NK-92 (cell line): ENCODE results near the gene C6orf58.
"Not testable (repeated sequence)": the region's sequence is repeated elsewhere in the genome, so short reads cannot be mapped to it uniquely, and the experiment has no call there.

ENCODE experiments used
- DNase-seq: peaks from one replicate; lab custom pipeline; 2025; ENCODE audit not compliant: unreplicated experiment; lab: John Stamatoyannopoulos, UW

C6orf58 gene

GRCh38 chr6:127590344-127590743, 13.4 kb downstream of the C6orf58 start:
- no peak for DNase-seq

- DNase-seq = no peak
Measured at GRCh38 chr6:127592964-127593363, 16.0 kb downstream of the C6orf58 start.

- not testable (repeated sequence) for DNase-seq
Measured at GRCh38 chr6:127593456-127593855, 16.5 kb downstream of the C6orf58 start.

- no peak for DNase-seq
Measured at GRCh38 chr6:127606131-127606562, 29.2 kb downstream of the C6orf58 start.

GRCh38 chr6:127608554-127609270, 31.7 kb downstream of the C6orf58 start:
- no peak for DNase-seq

GRCh38 chr6:127618729-127619128, 41.8 kb downstream of the C6orf58 start:
- DNase-seq = no peak

GRCh38 chr6:127630800-127631199, 53.8 kb downstream of the C6orf58 start:
- no peak for DNase-seq

- DNase-seq = no peak
Measured at GRCh38 chr6:127634178-127634577, 57.2 kb downstream of the C6orf58 start.

- no peak for DNase-seq
Measured at GRCh38 chr6:127635091-127635490, 58.1 kb downstream of the C6orf58 start.

- no peak for DNase-seq
Measured at GRCh38 chr6:127637830-127638409, 60.9 kb downstream of the C6orf58 start.
